Fibroblast of the aortic adventitia (primary cell): ENCODE data around the gene MAK. TPM values are rescaled to one million over a fixed set of nuclear protein-coding genes. Genes with fewer than 3 reads are reported as not detected.
"Not testable (repeated sequence)": the region's sequence is repeated elsewhere in the genome, so short reads cannot be mapped to it uniquely, and the experiment has no call there.

Experiments used
- DNase-seq: peaks from one replicate; pipeline ENCODE4 v3.0.0-alpha.2; 2010; ENCODE audit warnings: low read depth
- H3K4me3 ChIP-seq: 2 replicates; pipeline ENCODE4 v1.5.1; 2011; ENCODE audit warnings: low read depth, mild to moderate bottlenecking, control low read depth, low read length, moderate library complexity
- CTCF ChIP-seq: IDR thresholded peaks from 2 replicates; pipeline ENCODE4 v1.5.1; 2011; ENCODE audit warnings: mild to moderate bottlenecking, low read length, control low read depth, inconsistent platforms; ENCODE audit not compliant: insufficient read depth
- total RNA-seq: library from RNA; depleted of rRNA; stranded (reverse); fragments of >200 nt; gene quantifications from 2 replicates; pipeline ENCODE4 v1.2.3, GENCODE V29; 2012; ENCODE audit warnings: low replicate concordance

Gene MAK
- total RNA-seq, 1 donor, result under 0.01 TPM

- no peak overlapping the region for H3K4me3 ChIP-seq
- DNase-seq, result no peak
- TF ChIP-seq CTCF, result no peak
Measured at GRCh38 chr6:10880366-10880765, 42.0 kb upstream of the MAK start.

- DNase-seq, result no peak
- no peak overlapping the region for H3K4me3 ChIP-seq
- no peak for TF ChIP-seq CTCF
Measured at GRCh38 chr6:10877871-10878270, 39.5 kb upstream of the MAK start.

- no peak overlapping the region for H3K4me3 ChIP-seq
- no peak for DNase-seq
- no peak for TF ChIP-seq CTCF
Measured at GRCh38 chr6:10877012-10877411, 38.7 kb upstream of the MAK start.

GRCh38 chr6:10875026-10875425 is 36.7 kb upstream of the MAK start:
- no peak for TF ChIP-seq CTCF
- DNase-seq, result no peak
- no peak overlapping the region for H3K4me3 ChIP-seq

- DNase-seq, result no peak
- no peak for TF ChIP-seq CTCF
- no peak overlapping the region for H3K4me3 ChIP-seq
Measured at GRCh38 chr6:10874207-10874606, 35.9 kb upstream of the MAK start.

- no peak for DNase-seq
- no peak for TF ChIP-seq CTCF
- H3K4me3 ChIP-seq, result no peak overlapping the region
Measured at GRCh38 chr6:10873374-10873773, 35.0 kb upstream of the MAK start.

- H3K4me3 ChIP-seq, result no peak overlapping the region
- TF ChIP-seq CTCF, result no peak
- DNase-seq, result no peak
Measured at GRCh38 chr6:10867952-10868351, 29.6 kb upstream of the MAK start.

- not testable (repeated sequence) for H3K4me3 ChIP-seq, DNase-seq
Measured at GRCh38 chr6:10866709-10867108, 28.4 kb upstream of the MAK start.

- DNase-seq, H3K4me3 ChIP-seq: not testable (repeated sequence)
Measured at GRCh38 chr6:10863031-10863430, 24.7 kb upstream of the MAK start.
